HG02642 (cell line): ENCODE data around the gene COL18A1.

Experiments
- ATAC-seq: cut with Tn5 transposase; IDR thresholded peaks from one replicate; pipeline ENCODE4 v1.9.1; 2021; ENCODE audit warnings: mild to moderate bottlenecking; ENCODE audit not compliant: unreplicated experiment, poor library complexity

COL18A1 gene

DNA sequence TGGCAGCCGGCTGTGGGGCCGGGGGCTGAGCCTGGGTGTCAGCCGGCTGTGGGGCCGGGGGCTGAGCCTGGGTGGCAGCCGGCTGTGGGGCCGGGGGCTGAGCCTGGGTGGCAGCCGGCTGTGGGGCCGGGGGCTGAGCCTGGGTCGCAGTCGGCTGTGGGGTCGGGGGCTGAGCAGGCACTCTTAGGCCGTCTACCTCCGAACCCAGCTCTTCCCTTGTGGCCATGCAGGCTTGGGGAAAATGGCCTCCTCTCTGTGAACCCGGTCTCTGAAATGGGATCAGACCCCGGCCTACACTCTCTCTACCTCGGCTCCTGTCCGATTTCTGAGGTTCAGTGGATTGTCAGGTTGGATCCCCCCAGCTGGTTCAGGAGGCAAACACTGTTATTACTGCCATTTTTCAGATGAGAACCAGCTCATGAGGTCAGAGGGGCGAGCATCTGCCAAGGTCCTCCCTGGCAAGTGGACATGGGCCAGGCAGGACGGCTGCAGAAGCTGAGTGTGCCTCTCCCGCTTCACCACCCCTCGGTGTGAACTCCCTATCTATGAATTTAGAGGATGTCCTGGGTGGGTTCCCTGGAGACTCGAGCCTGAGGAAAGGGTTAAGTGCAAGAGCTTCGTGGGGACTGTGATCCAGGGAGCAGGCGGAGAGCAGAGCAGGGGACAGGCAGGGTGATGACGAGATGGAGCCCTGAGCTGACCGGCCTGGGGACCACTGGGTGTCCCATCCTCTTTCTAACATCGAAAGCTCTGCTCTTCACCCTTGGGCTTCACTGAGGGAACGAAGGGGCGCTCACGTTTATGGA, 10.9 kb upstream of the COL18A1 start:
- ATAC-seq = no peak

- ATAC-seq = no peak
These were observed 8.4 kb upstream of the COL18A1 start for GRCh38 chr21:45396620-45396995.

- ATAC-seq = no peak
These were observed 7.6 kb upstream of the COL18A1 start for GRCh38 chr21:45397381-45397780.

GRCh38 chr21:45401054-45401518, 3.9 kb upstream of the COL18A1 start:
- no peak for ATAC-seq

- ATAC-seq = no peak
These were observed 2.8 kb upstream of the COL18A1 start for GRCh38 chr21:45401916-45402900.

DNA sequence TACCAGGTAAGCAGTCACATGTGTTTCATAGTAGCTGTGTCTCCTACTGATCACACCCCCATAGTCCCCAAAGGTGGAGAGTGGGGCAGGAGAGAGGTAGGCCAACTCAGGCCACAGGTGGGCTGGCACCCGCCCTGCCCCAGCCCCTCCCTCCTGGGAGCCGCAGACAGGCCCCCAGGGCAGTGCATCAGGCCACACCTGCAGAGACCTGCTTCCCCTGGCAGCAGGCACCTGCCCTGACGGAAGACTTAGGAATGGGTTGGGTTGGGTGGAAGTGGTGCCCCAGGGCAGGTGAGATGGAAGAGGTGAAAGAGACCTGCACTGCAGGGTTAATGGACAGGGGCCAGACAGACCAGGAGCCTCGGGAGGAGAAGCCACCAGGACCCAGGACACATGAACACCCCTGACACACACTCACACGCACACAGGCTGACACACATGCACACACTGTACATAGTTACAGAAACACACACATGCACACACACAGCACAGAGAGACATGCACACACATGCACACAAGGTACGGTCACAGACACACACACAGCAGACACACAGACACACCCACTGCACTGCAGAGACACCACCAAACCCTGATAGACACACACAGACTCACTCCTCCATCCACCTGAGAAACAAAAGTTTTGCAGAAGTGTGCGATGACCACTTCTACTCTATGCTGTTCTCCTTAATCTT, 1.7 kb upstream of the COL18A1 start:
- no peak for ATAC-seq

DNA sequence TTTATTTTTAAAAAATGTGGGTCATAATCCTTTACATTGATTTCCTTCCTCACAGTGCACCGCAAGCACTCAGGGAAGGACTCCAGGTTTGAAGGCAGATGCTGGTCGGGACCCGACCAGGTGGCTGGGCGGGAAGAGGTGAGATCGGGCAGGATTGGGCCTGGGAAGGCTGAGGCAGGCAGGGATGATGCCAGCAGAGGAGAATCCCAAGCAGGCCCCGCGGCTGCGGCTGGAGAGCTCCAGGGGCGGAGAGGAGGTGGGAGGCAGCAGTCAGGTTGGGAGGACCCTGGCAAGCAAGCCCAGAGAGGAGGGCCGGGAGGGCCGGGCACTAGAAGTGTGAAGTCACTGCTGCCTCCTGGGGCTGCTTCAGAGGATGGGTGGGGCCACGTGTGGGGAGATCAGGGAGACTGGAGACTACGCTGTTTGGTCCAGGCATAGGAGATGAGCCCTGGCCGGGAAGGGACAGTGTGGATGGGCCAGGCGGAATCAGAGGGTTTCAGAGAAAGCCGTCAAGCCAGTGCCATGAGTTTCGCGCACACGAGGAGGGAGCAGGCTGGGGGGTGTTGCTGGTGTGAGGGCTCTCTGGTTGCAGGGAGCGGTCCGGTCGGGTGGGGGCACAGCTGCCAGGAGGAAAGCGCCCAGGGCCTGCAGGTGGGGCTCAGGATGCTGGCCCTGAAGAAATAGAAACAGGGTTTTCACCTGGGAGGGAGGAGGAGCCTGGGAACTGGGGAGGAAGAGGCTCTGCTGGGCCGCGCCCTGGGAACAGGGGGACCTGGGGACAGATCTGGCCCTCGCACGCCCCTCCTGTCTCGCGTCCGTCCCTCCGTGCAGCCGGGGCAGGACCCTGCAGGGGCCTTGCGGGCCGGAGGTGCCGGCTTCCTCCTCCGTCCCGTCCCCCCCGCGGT, 888 bp upstream of the COL18A1 start:
- ATAC-seq = no peak

- no peak for ATAC-seq
These were observed 380 bp downstream of the COL18A1 start for GRCh38 chr21:45405271-45405818.

DNA sequence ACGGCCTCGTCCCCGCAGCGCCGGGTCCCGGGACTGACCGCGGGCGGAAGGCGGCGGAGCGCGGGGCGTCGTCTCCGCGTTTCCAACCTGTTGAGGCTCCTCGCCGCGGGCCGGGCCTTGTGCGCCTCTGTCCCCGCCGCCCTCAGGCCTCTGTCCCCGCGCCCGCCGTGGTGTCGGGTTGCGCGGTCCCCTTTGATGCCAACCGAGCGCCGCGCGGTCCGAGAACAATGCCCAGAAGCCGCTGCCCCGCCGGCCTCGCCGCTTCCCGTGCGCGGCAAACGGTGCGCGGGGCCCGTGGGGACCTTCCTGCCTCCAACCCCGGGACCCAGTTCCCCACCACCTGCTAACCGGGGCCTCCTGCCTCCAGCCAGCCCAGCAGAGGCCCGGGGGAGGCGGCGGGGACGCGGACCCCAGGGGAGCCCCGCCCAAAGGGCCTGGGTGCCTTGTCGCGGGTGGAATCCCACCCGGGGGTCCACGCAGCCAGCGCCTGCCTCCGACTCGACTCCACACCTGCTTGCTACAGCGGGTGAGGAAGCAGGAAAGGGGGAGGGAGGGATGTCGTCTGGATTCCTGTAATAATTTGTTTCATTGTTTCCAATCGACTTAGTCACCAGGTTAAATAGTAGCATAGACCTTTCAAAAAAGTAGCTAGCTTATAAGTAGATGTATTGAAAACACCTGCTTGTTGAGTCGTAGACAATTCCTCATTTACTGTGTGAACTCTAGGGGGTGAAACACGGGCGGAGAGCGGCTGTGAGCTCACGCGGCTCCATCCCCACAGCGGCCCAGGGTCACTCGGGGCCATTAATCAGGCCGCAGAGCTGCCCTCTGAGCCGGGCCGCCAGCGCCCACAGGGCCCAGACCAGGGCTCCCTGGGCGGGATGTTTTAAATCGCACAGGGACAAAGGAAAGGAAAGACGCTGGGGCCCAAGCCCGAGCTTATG, 1.1 kb downstream of the COL18A1 start:
- ATAC-seq = no peak

- no peak for ATAC-seq
These were observed 2.0 kb downstream of the COL18A1 start for GRCh38 chr21:45406801-45407628.

DNA sequence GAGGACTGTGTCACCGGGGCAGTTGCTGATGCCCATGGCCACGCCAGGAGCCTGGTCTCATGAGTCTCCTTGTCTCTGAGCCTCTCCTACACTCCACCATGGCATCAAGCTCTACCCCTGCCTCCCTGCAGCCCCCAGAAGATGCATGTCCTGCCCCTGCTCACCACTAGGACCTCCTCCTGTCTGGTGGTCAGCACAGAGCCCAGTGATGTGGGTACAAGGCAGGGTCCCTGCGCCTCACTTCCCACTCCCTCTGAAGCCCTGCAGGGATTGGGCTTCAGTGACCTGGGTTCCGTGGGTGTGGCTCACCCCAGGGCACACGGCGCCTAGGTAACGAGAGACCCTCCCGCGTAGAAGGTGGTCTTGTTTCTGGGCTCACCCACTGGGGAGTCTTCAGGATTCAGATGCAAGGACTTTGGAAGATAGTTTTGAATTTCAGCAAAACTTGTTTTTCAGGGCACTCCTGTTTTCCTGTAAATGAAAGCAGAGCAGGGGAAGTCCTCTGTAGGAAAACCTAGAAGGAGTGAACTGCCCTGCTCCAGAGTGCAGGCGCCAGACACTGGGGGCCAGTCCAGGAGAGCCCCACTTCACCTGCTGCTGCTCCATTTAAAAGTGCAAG, 2.8 kb downstream of the COL18A1 start:
- ATAC-seq = no peak

DNA sequence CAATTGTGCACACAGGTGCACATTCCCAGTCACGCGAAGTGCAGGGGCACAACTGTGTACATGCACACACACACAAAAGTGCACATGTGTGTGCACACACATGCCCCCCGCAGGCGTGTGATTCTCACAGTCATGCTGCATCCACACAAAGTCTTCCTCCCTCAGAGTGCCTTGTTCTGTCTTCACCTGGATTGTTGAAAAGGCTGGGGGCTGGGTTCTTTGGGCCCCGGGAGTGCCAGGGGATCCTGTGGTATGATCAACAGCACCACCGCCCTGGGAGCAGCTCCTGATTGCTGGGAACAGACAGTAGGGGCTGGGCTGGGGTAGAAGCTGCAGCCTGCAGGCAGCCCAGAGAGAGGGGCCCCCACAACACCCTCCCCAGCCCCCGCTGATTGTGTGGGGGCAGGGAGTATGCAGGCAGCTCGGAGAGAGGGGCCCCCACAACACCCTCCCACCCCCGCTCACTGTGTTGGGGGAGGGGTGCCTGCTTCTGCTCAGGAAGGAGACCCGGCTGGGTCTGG, 3.4 kb downstream of the COL18A1 start:
- no peak for ATAC-seq

DNA sequence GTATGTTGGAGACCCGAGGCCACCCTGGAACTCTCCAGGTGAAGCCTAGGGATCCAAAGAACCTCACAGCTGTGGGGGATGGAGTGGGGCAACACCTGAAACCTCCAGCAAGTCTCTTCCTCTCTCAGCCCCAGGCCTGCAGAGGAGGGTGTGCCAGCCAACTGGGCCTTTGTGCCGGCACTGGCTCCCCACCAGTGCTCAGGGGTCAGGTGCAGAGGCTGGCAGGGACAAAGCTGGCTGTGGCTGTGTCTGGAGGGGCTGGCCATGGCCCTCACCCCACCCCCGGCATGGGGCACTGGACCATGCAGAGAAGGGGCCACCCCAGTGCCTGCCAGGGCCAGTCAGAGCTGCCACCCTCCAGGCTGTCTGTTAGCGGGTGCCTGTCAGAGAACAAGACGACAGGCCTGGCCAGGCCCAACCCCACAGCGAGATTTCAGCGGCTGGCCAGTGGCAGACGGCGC, 3.9 kb downstream of the COL18A1 start:
- no peak for ATAC-seq

GRCh38 chr21:45409466-45410150, 4.6 kb downstream of the COL18A1 start:
- no peak for ATAC-seq

- ATAC-seq = no peak
These were observed 5.3 kb downstream of the COL18A1 start for GRCh38 chr21:45410151-45410864.
